Fibroblast of skin of back (primary cell): ENCODE results near the gene WWP2.
"Not testable (repeated sequence)": the region's sequence is repeated elsewhere in the genome, so short reads cannot be mapped to it uniquely, and the experiment has no call there.

Experiments
- DNase-seq: peaks from one replicate; pipeline ENCODE4 v3.0.0-alpha.2; 2013

WWP2 gene

GRCh38 chr16:69745959-69746358 is 16.2 kb upstream of the WWP2 start:
- DNase-seq, result no peak

- no peak for DNase-seq
These were observed 15.0 kb upstream of the WWP2 start for GRCh38 chr16:69747115-69747514.

- no peak for DNase-seq
These were observed 13.3 kb upstream of the WWP2 start for GRCh38 chr16:69748694-69749345.

- DNase-seq, result no peak
These were observed 8.0 kb upstream of the WWP2 start for GRCh38 chr16:69754143-69754468.

GRCh38 chr16:69754469-69755310 is 7.4 kb upstream of the WWP2 start, which contains the start of gene NOB1:
TSS of gene NOB1 (minus strand) at chr16:69754926. CDS start at chr16:69754910, 16 bp downstream.
- DNase-seq, result peak; percentile 92

GRCh38 chr16:69756705-69757104 is 5.4 kb upstream of the WWP2 start:
- no peak for DNase-seq

- not testable (repeated sequence) for DNase-seq
These were observed 4.8 kb upstream of the WWP2 start for GRCh38 chr16:69757375-69757774.

GRCh38 chr16:69762814-69763598 is 874 bp downstream of the WWP2 start:
- peak; percentile 20 for DNase-seq

GRCh38 chr16:69763599-69763942 is 1.4 kb downstream of the WWP2 start:
- DNase-seq, result no peak

GRCh38 chr16:69767459-69768229 is 5.5 kb downstream of the WWP2 start:
- no peak for DNase-seq

GRCh38 chr16:69768666-69769065 is 6.5 kb downstream of the WWP2 start:
- DNase-seq, result no peak

GRCh38 chr16:69769404-69769803 is 7.3 kb downstream of the WWP2 start:
- no peak for DNase-seq

GRCh38 chr16:69771651-69771967 is 9.5 kb downstream of the WWP2 start:
- no peak for DNase-seq

- no peak for DNase-seq
These were observed 11.3 kb downstream of the WWP2 start for GRCh38 chr16:69773260-69773947.

- no peak for DNase-seq
These were observed 13.4 kb downstream of the WWP2 start for GRCh38 chr16:69775563-69775962.

- no peak for DNase-seq
These were observed 17.6 kb downstream of the WWP2 start for GRCh38 chr16:69779724-69780123.

GRCh38 chr16:69781118-69781517 is 19.0 kb downstream of the WWP2 start:
- no peak for DNase-seq

GRCh38 chr16:69784586-69784985 is 22.5 kb downstream of the WWP2 start:
- no peak for DNase-seq

GRCh38 chr16:69787883-69788282 is 25.8 kb downstream of the WWP2 start:
- no peak for DNase-seq

- DNase-seq, result not testable (repeated sequence)
These were observed 29.3 kb downstream of the WWP2 start for GRCh38 chr16:69791391-69791847.

- DNase-seq, result no peak
These were observed 31.4 kb downstream of the WWP2 start for GRCh38 chr16:69793526-69793925.

GRCh38 chr16:69794486-69794885 is 32.4 kb downstream of the WWP2 start:
- no peak for DNase-seq
